AG09309 (cell line): ENCODE measurements around the gene RPE.

Experiments used
- DNase-seq: peaks from one replicate; pipeline ENCODE4 v3.0.0-alpha.2; 2010; ENCODE audit warnings: low read depth
- H3K4me3 ChIP-seq: 2 replicates; pipeline ENCODE4 v1.5.1; 2011; ENCODE audit warnings: mild to moderate bottlenecking, low read depth, low read length, moderate library complexity; ENCODE audit not compliant: control insufficient read depth
- CTCF ChIP-seq: IDR thresholded peaks from 2 replicates; pipeline ENCODE4 v1.5.1; 2011; ENCODE audit warnings: mild to moderate bottlenecking, low read depth, low read length, inconsistent platforms; ENCODE audit not compliant: insufficient read depth, control insufficient read depth; ENCODE audit errors: missing control alignments

RPE gene

GRCh38 chr2:210046851-210047500, 44.5 kb downstream of the RPE start:
- DNase-seq, result no peak
- no peak overlapping the region for H3K4me3 ChIP-seq
- no peak for TF ChIP-seq CTCF

- DNase-seq, result no peak
These were observed 47.4 kb downstream of the RPE start for GRCh38 chr2:210049831-210050230.

DNA sequence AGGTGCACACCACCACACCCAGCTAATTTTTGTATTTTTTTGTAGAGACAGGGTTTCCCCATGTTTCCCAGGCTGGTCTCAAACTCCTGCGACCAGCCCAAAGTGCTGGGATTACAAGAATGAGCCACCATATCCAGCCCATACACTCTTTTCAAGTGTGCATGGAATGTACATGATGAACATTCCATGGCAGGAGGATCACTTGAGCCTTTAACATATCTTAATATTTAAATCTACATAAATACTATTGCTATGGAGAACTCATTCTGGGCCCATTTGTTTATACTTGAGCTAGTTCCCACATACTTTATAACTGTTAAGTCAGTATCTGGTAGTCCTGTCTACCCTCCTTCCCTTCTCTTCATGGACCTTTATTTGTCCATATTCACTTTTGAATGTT, 48.4 kb downstream of the RPE start:
- no peak overlapping the region for H3K4me3 ChIP-seq
- DNase-seq, result no peak
- TF ChIP-seq CTCF, result no peak

More at GRCh38 chr2:210049831-210050230, 47.4 kb downstream of the RPE start:
- no peak for TF ChIP-seq CTCF
- H3K4me3 ChIP-seq, result no peak overlapping the region

DNA sequence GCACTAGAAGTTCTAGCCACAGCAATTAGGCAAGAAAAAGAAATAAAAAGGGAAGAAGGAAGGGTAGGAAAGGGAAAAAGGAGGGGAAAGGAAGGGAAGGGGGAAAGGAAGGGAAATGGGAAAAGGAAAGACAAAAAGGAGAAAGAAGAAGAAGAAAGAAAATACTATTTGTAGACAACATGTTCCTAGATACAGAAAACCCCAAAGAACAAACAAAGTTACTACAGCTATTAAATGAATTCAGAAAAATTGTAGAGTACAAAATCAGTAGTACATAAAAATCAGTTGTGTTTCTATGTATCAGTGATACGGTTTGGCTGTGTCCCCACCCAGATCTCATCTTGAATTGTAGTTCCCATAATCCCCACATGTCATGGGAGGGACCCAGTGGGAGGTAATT, 52.3 kb downstream of the RPE start:
- H3K4me3 ChIP-seq, result no peak overlapping the region
- no peak for TF ChIP-seq CTCF
- no peak for DNase-seq

DNA sequence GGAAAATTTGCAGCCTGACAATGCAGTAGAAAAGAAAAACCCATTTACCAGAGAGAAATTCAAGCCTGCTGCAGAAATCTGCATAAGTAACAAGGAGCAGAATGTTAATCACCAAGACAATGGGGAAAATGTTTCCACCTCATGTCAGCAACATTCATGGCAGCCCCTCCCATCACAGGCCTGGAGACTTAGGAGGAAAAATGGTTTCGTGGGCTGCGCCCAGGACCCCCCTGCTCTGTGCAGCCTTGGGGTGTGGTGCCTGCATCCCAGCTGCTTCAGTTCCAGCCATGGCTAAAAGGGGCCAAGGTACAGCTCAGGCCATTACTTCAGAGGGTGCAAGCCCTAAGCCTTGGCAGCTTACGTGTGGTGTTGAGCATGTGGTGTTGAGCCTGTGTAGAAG, 53.4 kb downstream of the RPE start:
- no peak for TF ChIP-seq CTCF
- no peak overlapping the region for H3K4me3 ChIP-seq
- no peak for DNase-seq

DNA sequence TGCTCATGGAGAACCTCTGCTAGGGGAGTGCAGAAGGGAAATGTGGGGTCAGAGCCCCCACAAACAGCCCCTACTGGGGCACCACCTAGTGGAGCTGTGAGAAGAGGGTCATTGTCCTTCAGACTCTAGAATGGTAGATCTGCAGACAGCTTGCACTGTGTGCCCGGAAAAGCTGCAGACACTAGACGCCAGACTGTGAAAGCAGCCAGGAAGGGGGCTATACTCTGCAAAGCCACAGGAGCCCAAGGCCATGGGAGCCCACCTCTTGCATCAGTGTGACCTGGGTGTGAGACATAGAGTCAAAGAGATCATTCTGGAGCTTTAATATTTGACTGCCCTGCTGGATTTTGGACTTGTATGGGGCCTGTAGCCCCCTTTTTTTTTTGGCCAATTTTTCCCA, 60.9 kb downstream of the RPE start:
- no peak for DNase-seq
- H3K4me3 ChIP-seq, result no peak overlapping the region
- no peak for TF ChIP-seq CTCF
